ENCODE results near the gene MS4A4A. TPM values are rescaled to one million over a fixed set of nuclear protein-coding genes. Genes with fewer than 3 reads are reported as not detected.

The MS4A4A gene
- total and polyA plus RNA-seq, 4 experiments from 2014 or later = 0.39 to 0.99 TPM; not detected in 2

- no peaks in the 10 kb centered on the region for H3K36me3 ChIP-seq (ENCODE audit: insufficient read depth, low read length)
- Mint-ChIP-seq H3K9me3 (peaks cover 0 to 34% (median 22%) of the 10 kb centered on the region in 8 donors), H3K27me3 (peaks cover 8 to 11% of the 10 kb centered on the region in 2 donors), H3K36me3 (peaks cover 0 to 7% of the 10 kb centered on the region in 2 donors), H3K4me1 (no peaks in the 10 kb centered on the region), H3K4me3 (no peak overlapping the region), H3K27ac (no peak overlapping the region)
- ChIA-PET CTCF (ENCODE audit: partially characterized antibody) (interaction anchor here (0.7 kb wide), 1 partner anchor 14 kb away, joined by 3 read pairs; no protein-coding TSS in a partner anchor), POLR2A (ENCODE audit: partially characterized antibody) (no interaction called here)
- no peaks in the 10 kb centered on the region for H3K4me1 ChIP-seq (ENCODE audit: insufficient read depth, low read length)
- H3K9me3 ChIP-seq (ENCODE audit: control insufficient read depth in 1 of 2, low read length in 2 of 2) = peaks cover 0 to 3% of the 10 kb centered on the region in 2 donors
- no peaks in the 10 kb centered on the region for H3K27me3 ChIP-seq (ENCODE audit: insufficient read depth, low read length)
- no peak overlapping the region for H3K4me3 ChIP-seq (ENCODE audit: low read length in 2 of 2)
- intact Hi-C loops (cut with micrococcal nuclease) = no loop called here
- no peak overlapping the region for H3K27ac ChIP-seq (ENCODE audit: low read depth, low read length)
- DNase-seq = no peak
Measured at GRCh38 chr11:60316317-60316716, 35.9 kb downstream of the MS4A4A start.

- H3K9me3 ChIP-seq (ENCODE audit: control insufficient read depth in 1 of 2, low read length in 2 of 2) = peaks cover 0 to 3% of the 10 kb centered on the region in 2 donors
- peaks cover 10 to 12% of the 10 kb centered on the region in 2 donors for H3K27me3 Mint-ChIP-seq
- no peak overlapping the region for H3K27ac ChIP-seq (ENCODE audit: low read depth, low read length)
- no peaks in the 10 kb centered on the region for H3K4me1 Mint-ChIP-seq
- H3K4me1 ChIP-seq (ENCODE audit: insufficient read depth, low read length) = no peaks in the 10 kb centered on the region
- ChIA-PET CTCF (ENCODE audit: partially characterized antibody) (no interaction called here), POLR2A (ENCODE audit: partially characterized antibody) (no interaction called here)
- intact Hi-C loops (cut with micrococcal nuclease) = no loop called here
- H3K36me3 ChIP-seq (ENCODE audit: insufficient read depth, low read length) = no peaks in the 10 kb centered on the region
- H3K27me3 ChIP-seq (ENCODE audit: insufficient read depth, low read length) = no peaks in the 10 kb centered on the region
- H3K27ac Mint-ChIP-seq = no peak overlapping the region
- peaks cover 0 to 55% (median 32%) of the 10 kb centered on the region in 8 donors for H3K9me3 Mint-ChIP-seq
- no peak overlapping the region for H3K4me3 Mint-ChIP-seq
- no peak overlapping the region for H3K4me3 ChIP-seq (ENCODE audit: low read length in 2 of 2)
- DNase-seq = no peak
- peaks cover 3 to 7% of the 10 kb centered on the region in 2 donors for H3K36me3 Mint-ChIP-seq
Measured at GRCh38 chr11:60318726-60319125, 38.3 kb downstream of the MS4A4A start.

- Histone ChIP-seq H3K4me3 (ENCODE audit: low read length in 2 of 2) (no peak overlapping the region), H3K4me1 (ENCODE audit: insufficient read depth, low read length) (no peaks in the 10 kb centered on the region), H3K27me3 (ENCODE audit: insufficient read depth, low read length) (no peaks in the 10 kb centered on the region), H3K9me3 (ENCODE audit: control insufficient read depth in 1 of 2, low read length in 2 of 2) (peaks cover 0 to 3% of the 10 kb centered on the region in 2 donors), H3K27ac (ENCODE audit: low read depth, low read length) (no peak overlapping the region), H3K36me3 (ENCODE audit: insufficient read depth, low read length) (no peaks in the 10 kb centered on the region)
- POLR2A ChIA-PET (ENCODE audit: partially characterized antibody) = interaction anchor here (0.6 kb wide), 1 partner anchor 591 kb away, joined by 4 read pairs; no protein-coding TSS in a partner anchor
- no peaks in the 10 kb centered on the region for H3K4me1 Mint-ChIP-seq
- no peak overlapping the region for H3K27ac Mint-ChIP-seq
- no peak overlapping the region for H3K4me3 Mint-ChIP-seq
- DNase-seq = no peak
- peaks cover 3 to 7% of the 10 kb centered on the region in 2 donors for H3K36me3 Mint-ChIP-seq
- H3K9me3 Mint-ChIP-seq = peaks cover 0 to 64% (median 34%) of the 10 kb centered on the region in 8 donors
- CTCF ChIA-PET (ENCODE audit: partially characterized antibody) = no interaction called here
- intact Hi-C loops (cut with micrococcal nuclease) = no loop called here
- peaks cover 6 to 10% of the 10 kb centered on the region in 2 donors for H3K27me3 Mint-ChIP-seq
Measured at GRCh38 chr11:60321051-60321450, 40.6 kb downstream of the MS4A4A start.

GRCh38 chr11:60326955-60327354 is 46.5 kb downstream of the MS4A4A start, which contains the start of gene MS4A6E:
Gene MS4A6E, plus strand, starts transcription at chr11:60327255. Its CDS starts 7,641 bp downstream, at chr11:60334896.
- DNase-seq = no peak
- no peaks in the 10 kb centered on the region for H3K36me3 ChIP-seq (ENCODE audit: insufficient read depth, low read length)
- H3K4me1 Mint-ChIP-seq = no peaks in the 10 kb centered on the region
- peaks cover 0 to 34% (median 19%) of the 10 kb centered on the region in 8 donors for H3K9me3 Mint-ChIP-seq
- no peak within 1 kb of the TSS for H3K4me3 Mint-ChIP-seq
- H3K9me3 ChIP-seq (ENCODE audit: control insufficient read depth in 1 of 2, low read length in 2 of 2) = no peaks in the 10 kb centered on the region
- H3K4me1 ChIP-seq (ENCODE audit: insufficient read depth, low read length) = no peaks in the 10 kb centered on the region
- H3K27ac Mint-ChIP-seq = no peak within 1 kb of the TSS
- ChIA-PET CTCF (ENCODE audit: partially characterized antibody) (no interaction called here), POLR2A (ENCODE audit: partially characterized antibody) (no interaction called here)
- no peaks in the 10 kb centered on the region for H3K27me3 ChIP-seq (ENCODE audit: insufficient read depth, low read length)
- H3K27me3 Mint-ChIP-seq = peaks cover 2 to 9% of the 10 kb centered on the region in 2 donors
- H3K4me3 ChIP-seq (ENCODE audit: low read length in 2 of 2) = no peak within 1 kb of the TSS
- H3K36me3 Mint-ChIP-seq = peaks cover 0 to 3% of the 10 kb centered on the region in 2 donors
- no peak within 1 kb of the TSS for H3K27ac ChIP-seq (ENCODE audit: low read depth, low read length)
- intact Hi-C loops (cut with micrococcal nuclease) = no loop called here

GRCh38 chr11:60328460-60328859 is 48.0 kb downstream of the MS4A4A start:
- ChIA-PET POLR2A (ENCODE audit: partially characterized antibody) (no interaction called here), CTCF (ENCODE audit: partially characterized antibody) (no interaction called here)
- Histone ChIP-seq H3K4me3 (ENCODE audit: low read length in 2 of 2) (no peak overlapping the region), H3K27ac (ENCODE audit: low read depth, low read length) (no peak overlapping the region), H3K4me1 (ENCODE audit: insufficient read depth, low read length) (no peaks in the 10 kb centered on the region), H3K27me3 (ENCODE audit: insufficient read depth, low read length) (no peaks in the 10 kb centered on the region), H3K9me3 (ENCODE audit: control insufficient read depth in 1 of 2, low read length in 2 of 2) (no peaks in the 10 kb centered on the region), H3K36me3 (ENCODE audit: insufficient read depth, low read length) (no peaks in the 10 kb centered on the region)
- DNase-seq = no peak
- intact Hi-C loops (cut with micrococcal nuclease) = no loop called here
- H3K9me3 Mint-ChIP-seq = peaks cover 0 to 21% (median 11%) of the 10 kb centered on the region in 8 donors
- H3K27me3 Mint-ChIP-seq = peaks cover 8 to 12% of the 10 kb centered on the region in 2 donors
- no peak overlapping the region for H3K27ac Mint-ChIP-seq
- no peaks in the 10 kb centered on the region for H3K4me1 Mint-ChIP-seq
- no peaks in the 10 kb centered on the region for H3K36me3 Mint-ChIP-seq
- no peak overlapping the region for H3K4me3 Mint-ChIP-seq

GRCh38 chr11:60332846-60333245 is 52.4 kb downstream of the MS4A4A start:
- H3K36me3 Mint-ChIP-seq = no peaks in the 10 kb centered on the region
- no peaks in the 10 kb centered on the region for H3K4me1 Mint-ChIP-seq
- peaks cover 0 to 11% (median 3%) of the 10 kb centered on the region in 8 donors for H3K9me3 Mint-ChIP-seq
- H3K27ac Mint-ChIP-seq = no peak overlapping the region
- Histone ChIP-seq H3K27me3 (ENCODE audit: insufficient read depth, low read length) (no peaks in the 10 kb centered on the region), H3K36me3 (ENCODE audit: insufficient read depth, low read length) (no peaks in the 10 kb centered on the region), H3K4me3 (ENCODE audit: low read length in 2 of 2) (no peak overlapping the region), H3K4me1 (ENCODE audit: insufficient read depth, low read length) (no peaks in the 10 kb centered on the region), H3K27ac (ENCODE audit: low read depth, low read length) (no peak overlapping the region), H3K9me3 (ENCODE audit: control insufficient read depth in 1 of 2, low read length in 2 of 2) (no peaks in the 10 kb centered on the region)
- no peak overlapping the region for H3K4me3 Mint-ChIP-seq
- ChIA-PET CTCF (ENCODE audit: partially characterized antibody) (interaction anchor here (1.6 to 3.1 kb wide), 3 partner anchors 10 to 17 kb away, joined by 3 to 10 read pairs (median 4); no protein-coding TSS in a partner anchor), POLR2A (ENCODE audit: partially characterized antibody) (no interaction called here)
- intact Hi-C loops (cut with micrococcal nuclease) = no loop called here
- H3K27me3 Mint-ChIP-seq = peaks cover 16 to 25% of the 10 kb centered on the region in 2 donors
- DNase-seq = no peak

GRCh38 chr11:60334005-60334620 is 53.6 kb downstream of the MS4A4A start:
- peak; percentile 20 to 54 (median 40) for DNase-seq
- ChIA-PET CTCF (ENCODE audit: partially characterized antibody) (interaction anchor here (0.7 to 3.1 kb wide), 7 partner anchors 9 to 285 kb away, joined by 3 to 10 read pairs (median 4); no protein-coding TSS in a partner anchor), POLR2A (ENCODE audit: partially characterized antibody) (no interaction called here)
- Mint-ChIP-seq H3K9me3 (peaks cover 0 to 11% (median 3%) of the 10 kb centered on the region in 8 donors), H3K36me3 (no peaks in the 10 kb centered on the region), H3K4me3 (no peak overlapping the region), H3K4me1 (no peaks in the 10 kb centered on the region), H3K27ac (no peak overlapping the region), H3K27me3 (peaks cover 18 to 25% of the 10 kb centered on the region in 2 donors)
- no peaks in the 10 kb centered on the region for H3K4me1 ChIP-seq (ENCODE audit: insufficient read depth, low read length)
- no peaks in the 10 kb centered on the region for H3K27me3 ChIP-seq (ENCODE audit: insufficient read depth, low read length)
- H3K9me3 ChIP-seq (ENCODE audit: control insufficient read depth in 1 of 2, low read length in 2 of 2) = no peaks in the 10 kb centered on the region
- no peaks in the 10 kb centered on the region for H3K36me3 ChIP-seq (ENCODE audit: insufficient read depth, low read length)
- intact Hi-C loops (cut with micrococcal nuclease) = no loop called here
- H3K27ac ChIP-seq (ENCODE audit: low read depth, low read length) = no peak overlapping the region
- no peak overlapping the region for H3K4me3 ChIP-seq (ENCODE audit: low read length in 2 of 2)

All from CD4-positive, alpha-beta memory T cell (primary cell).